Osteoblast (primary cell): Measurements from ENCODE around the gene ENO4. TPM values are rescaled to one million over a fixed set of nuclear protein-coding genes. Genes with fewer than 3 reads are reported as not detected.

ENCODE experiments used
- DNase-seq: peaks from one replicate; pipeline ENCODE4 v3.0.0; 2011; ENCODE audit warnings: low spot score, mixed read lengths; ENCODE audit not compliant: insufficient read length; ENCODE audit errors: missing footprints
- H2AFZ ChIP-seq: 2 replicates; pipeline ENCODE4 v1.6.0; 2011; ENCODE audit warnings: mild to moderate bottlenecking, low read length
- H3K27ac ChIP-seq: 2 replicates; pipeline ENCODE4 v1.5.1; 2011; ENCODE audit warnings: mild to moderate bottlenecking, low read depth, low read length, moderate library complexity
- H3K27me3 ChIP-seq: 2 replicates; pipeline ENCODE4 v1.6.0; 2012; ENCODE audit warnings: mild to moderate bottlenecking, control low read depth, inconsistent platforms, low read length, moderate library complexity; ENCODE audit not compliant: insufficient read depth
- H3K36me3 ChIP-seq: 2 replicates; pipeline ENCODE4 v1.5.1; 2011; ENCODE audit warnings: mild to moderate bottlenecking, low read length, control low read depth, moderate library complexity; ENCODE audit not compliant: insufficient read depth
- H3K4me1 ChIP-seq: 2 replicates; pipeline ENCODE4 v1.5.1; 2011; ENCODE audit warnings: mild to moderate bottlenecking, low read length, control low read depth, moderate library complexity; ENCODE audit not compliant: insufficient read depth
- H3K4me2 ChIP-seq: 2 replicates; pipeline ENCODE4 v1.6.0; 2011; ENCODE audit warnings: mild to moderate bottlenecking, low read length; ENCODE audit not compliant: insufficient read depth
- H3K4me3 ChIP-seq: fragments of 200-600 bp; sonication (generic); 3 replicates; pipeline ENCODE4 v1.5.1; 2012; ENCODE audit warnings: mild to moderate bottlenecking, low read length, inconsistent platforms; ENCODE audit not compliant: insufficient read depth
- H3K79me2 ChIP-seq: 2 replicates; pipeline ENCODE4 v1.6.0; 2012; ENCODE audit warnings: mild to moderate bottlenecking, low read length, control low read depth, inconsistent platforms; ENCODE audit not compliant: insufficient read depth
- H3K9me3 ChIP-seq: 2 replicates; pipeline ENCODE4 v1.5.1; 2011; ENCODE audit warnings: low read depth, low read length, control low read depth
- H4K20me1 ChIP-seq: 2 replicates; pipeline ENCODE4 v1.6.0; 2012; ENCODE audit warnings: mild to moderate bottlenecking, low read length, control low read depth; ENCODE audit not compliant: insufficient read depth
- total RNA-seq: library from RNA; depleted of rRNA; stranded (reverse); fragments of >200 nt; gene quantifications from 2 replicates; pipeline ENCODE4 v1.2.3, GENCODE V29; 2012
- TF ChIP-seq, protein P1 (sequence below): IDR thresholded peaks from 2 replicates; pipeline ENCODE4 v1.5.1; 2011; ENCODE audit warnings: mild to moderate bottlenecking, low read depth, low read length, moderate library complexity; ENCODE audit errors: extremely low read depth

The ENO4 gene
- total RNA-seq, 1 donor: 0.36 TPM

- no peaks in the 10 kb centered on the region for H3K9me3 ChIP-seq
- no peaks in the 10 kb centered on the region for H3K36me3 ChIP-seq
- no peak overlapping the region for H3K4me3 ChIP-seq
- no peak overlapping the region for H2AFZ ChIP-seq
- no peaks in the 10 kb centered on the region for H3K4me1 ChIP-seq
- no peak for DNase-seq
- TF ChIP-seq, protein P1, sequence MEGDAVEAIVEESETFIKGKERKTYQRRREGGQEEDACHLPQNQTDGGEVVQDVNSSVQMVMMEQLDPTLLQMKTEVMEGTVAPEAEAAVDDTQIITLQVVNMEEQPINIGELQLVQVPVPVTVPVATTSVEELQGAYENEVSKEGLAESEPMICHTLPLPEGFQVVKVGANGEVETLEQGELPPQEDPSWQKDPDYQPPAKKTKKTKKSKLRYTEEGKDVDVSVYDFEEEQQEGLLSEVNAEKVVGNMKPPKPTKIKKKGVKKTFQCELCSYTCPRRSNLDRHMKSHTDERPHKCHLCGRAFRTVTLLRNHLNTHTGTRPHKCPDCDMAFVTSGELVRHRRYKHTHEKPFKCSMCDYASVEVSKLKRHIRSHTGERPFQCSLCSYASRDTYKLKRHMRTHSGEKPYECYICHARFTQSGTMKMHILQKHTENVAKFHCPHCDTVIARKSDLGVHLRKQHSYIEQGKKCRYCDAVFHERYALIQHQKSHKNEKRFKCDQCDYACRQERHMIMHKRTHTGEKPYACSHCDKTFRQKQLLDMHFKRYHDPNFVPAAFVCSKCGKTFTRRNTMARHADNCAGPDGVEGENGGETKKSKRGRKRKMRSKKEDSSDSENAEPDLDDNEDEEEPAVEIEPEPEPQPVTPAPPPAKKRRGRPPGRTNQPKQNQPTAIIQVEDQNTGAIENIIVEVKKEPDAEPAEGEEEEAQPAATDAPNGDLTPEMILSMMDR: no peak
- H3K27me3 ChIP-seq: no peaks in the 10 kb centered on the region
- no peak overlapping the region for H3K4me2 ChIP-seq
- no peaks in the 10 kb centered on the region for H4K20me1 ChIP-seq
- H3K27ac ChIP-seq: no peak overlapping the region
- no peaks in the 10 kb centered on the region for H3K79me2 ChIP-seq
These were observed 18.9 kb downstream of the ENO4 start for GRCh38 chr10:116868198-116868676.

GRCh38 chr10:116868722-116869121, 19.4 kb downstream of the ENO4 start:
- no peaks in the 10 kb centered on the region for H3K9me3 ChIP-seq
- H3K4me1 ChIP-seq: no peaks in the 10 kb centered on the region
- no peak overlapping the region for H3K27ac ChIP-seq
- no peak overlapping the region for H3K4me3 ChIP-seq
- TF ChIP-seq, protein P1: no peak
- H2AFZ ChIP-seq: no peak overlapping the region
- H4K20me1 ChIP-seq: no peaks in the 10 kb centered on the region
- no peak for DNase-seq
- no peaks in the 10 kb centered on the region for H3K27me3 ChIP-seq
- H3K4me2 ChIP-seq: no peak overlapping the region
- H3K79me2 ChIP-seq: no peaks in the 10 kb centered on the region
- no peaks in the 10 kb centered on the region for H3K36me3 ChIP-seq

- Histone ChIP-seq H3K9me3 (no peaks in the 10 kb centered on the region), H3K4me3 (no peak overlapping the region), H3K4me1 (no peaks in the 10 kb centered on the region), H3K27me3 (no peaks in the 10 kb centered on the region), H3K27ac (no peak overlapping the region), H3K4me2 (no peak overlapping the region), H3K79me2 (no peaks in the 10 kb centered on the region), H2AFZ (no peak overlapping the region), H4K20me1 (no peaks in the 10 kb centered on the region), H3K36me3 (no peaks in the 10 kb centered on the region)
- TF ChIP-seq, protein P1: no peak
- DNase-seq: no peak
These were observed 21.6 kb downstream of the ENO4 start for GRCh38 chr10:116870949-116871348.

DNA sequence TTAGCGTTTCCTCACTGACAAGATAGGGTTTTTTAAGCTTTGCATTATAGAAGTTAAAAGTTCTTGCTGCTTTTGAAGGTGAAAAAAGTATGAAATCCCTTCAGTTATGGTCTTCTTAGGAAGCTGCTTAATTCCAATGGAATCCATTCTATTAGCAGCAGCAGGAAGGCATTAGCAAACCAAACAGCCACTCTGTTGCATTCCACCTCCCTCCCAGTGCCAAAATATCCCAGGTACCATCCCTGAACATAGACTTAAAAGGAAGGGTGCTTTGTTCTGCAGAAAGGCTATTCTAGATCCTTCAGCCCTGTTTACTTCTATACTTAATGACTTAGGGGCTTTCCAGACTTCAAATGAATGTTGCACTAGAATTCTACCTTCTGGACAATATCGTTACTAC, 23.8 kb downstream of the ENO4 start:
- Histone ChIP-seq H3K27ac (no peak overlapping the region), H3K27me3 (no peaks in the 10 kb centered on the region), H4K20me1 (no peaks in the 10 kb centered on the region), H3K9me3 (no peaks in the 10 kb centered on the region), H3K4me3 (no peak overlapping the region), H3K79me2 (no peaks in the 10 kb centered on the region), H3K36me3 (no peaks in the 10 kb centered on the region), H2AFZ (no peak overlapping the region), H3K4me1 (no peaks in the 10 kb centered on the region), H3K4me2 (no peak overlapping the region)
- TF ChIP-seq, protein P1: no peak
- DNase-seq: no peak
